Naive thymus-derived CD8-positive, alpha-beta T cell (primary cell): ENCODE results near the gene NRXN2. TPM values are rescaled to one million over a fixed set of nuclear protein-coding genes. Genes with fewer than 3 reads are reported as not detected.
"Not testable (repeated sequence)": the region's sequence is repeated elsewhere in the genome, so short reads cannot be mapped to it uniquely, and the experiment has no call there.

Experiments used
- ATAC-seq, 2 donors: fragments of 150-1000 bp; cut with Tn5 transposase in 1 of 2; sonication (Bioruptor Pico), chemical (Tn5 transposase) in 1 of 2; 1 replicate in 1 of 2; 2 replicates in 1 of 2; pipeline ENCODE4 v1.10.0; 2021; ENCODE audit warnings: mild to moderate bottlenecking in 2 of 2, moderate library complexity in 2 of 2
- POLR2A ChIA-PET: fragments of 350-600 bp; sonication (Branson Sonifier 250); formaldehyde crosslinking; loops from one replicate; lab custom pipeline; 2021; ENCODE audit warnings: antibody characterized with exemption; lab: Charles Lee
- DNase-seq, 10 donors: peaks; one replicate each; pipeline versions ENCODE4 v3.0.0 to v3.0.0-alpha.2; 2020 to 2022
- H3K27ac Mint-ChIP-seq, 10 donors: one replicate each; pipeline ENCODE4 v1.8.0; 2020 to 2022; ENCODE audit warnings: mild to moderate bottlenecking in 10 of 10, mixed read lengths in 10 of 10, moderate library complexity in 4 of 10, inconsistent platforms in 1 of 10
- H3K27me3 Mint-ChIP-seq, 5 donors: one replicate each; pipeline ENCODE4 v1.8.0; 2021 to 2022; ENCODE audit warnings: mixed read lengths in 5 of 5
- H3K36me3 Mint-ChIP-seq, 3 donors: one replicate each; pipeline ENCODE4 v1.8.0; 2020 to 2022; ENCODE audit warnings: mixed read lengths in 3 of 3, mild to moderate bottlenecking in 2 of 3, inconsistent platforms in 1 of 3
- H3K4me1 Mint-ChIP-seq, 4 donors: one replicate each; pipeline ENCODE4 v1.8.0; 2021 to 2022; ENCODE audit warnings: mixed read lengths in 4 of 4
- H3K4me3 Mint-ChIP-seq, 10 donors: one replicate each; pipeline ENCODE4 v1.8.0; 2020 to 2022; ENCODE audit warnings: mild to moderate bottlenecking in 10 of 10, mixed read lengths in 10 of 10, moderate library complexity in 6 of 10, inconsistent platforms in 1 of 10
- H3K9me3 Mint-ChIP-seq, 9 donors: one replicate each; pipeline ENCODE4 v1.8.0; 2020 to 2022; ENCODE audit warnings: mixed read lengths in 9 of 9, mild to moderate bottlenecking in 3 of 9, inconsistent platforms in 1 of 9, moderate library complexity in 1 of 9
- polyA plus RNA-seq, 3 donors: library from polyadenylated mRNA; unstranded; fragments of 300-500 nt; fragmentation: Illumina TruSeq; gene quantifications; one replicate each; pipeline ENCODE4 v1.2.3, GENCODE V29; 2021
- total RNA-seq, 8 experiments: library from RNA in 2 of 8; stranded (reverse) in 2 of 8; gene quantifications; one replicate each; pipeline ENCODE4 v1.2.3 and lab custom pipeline; 2021 to 2026

NRXN2 gene
- total and polyA plus RNA-seq, 5 experiments from 2014 or later: 0.21 TPM; not detected in 4

DNA sequence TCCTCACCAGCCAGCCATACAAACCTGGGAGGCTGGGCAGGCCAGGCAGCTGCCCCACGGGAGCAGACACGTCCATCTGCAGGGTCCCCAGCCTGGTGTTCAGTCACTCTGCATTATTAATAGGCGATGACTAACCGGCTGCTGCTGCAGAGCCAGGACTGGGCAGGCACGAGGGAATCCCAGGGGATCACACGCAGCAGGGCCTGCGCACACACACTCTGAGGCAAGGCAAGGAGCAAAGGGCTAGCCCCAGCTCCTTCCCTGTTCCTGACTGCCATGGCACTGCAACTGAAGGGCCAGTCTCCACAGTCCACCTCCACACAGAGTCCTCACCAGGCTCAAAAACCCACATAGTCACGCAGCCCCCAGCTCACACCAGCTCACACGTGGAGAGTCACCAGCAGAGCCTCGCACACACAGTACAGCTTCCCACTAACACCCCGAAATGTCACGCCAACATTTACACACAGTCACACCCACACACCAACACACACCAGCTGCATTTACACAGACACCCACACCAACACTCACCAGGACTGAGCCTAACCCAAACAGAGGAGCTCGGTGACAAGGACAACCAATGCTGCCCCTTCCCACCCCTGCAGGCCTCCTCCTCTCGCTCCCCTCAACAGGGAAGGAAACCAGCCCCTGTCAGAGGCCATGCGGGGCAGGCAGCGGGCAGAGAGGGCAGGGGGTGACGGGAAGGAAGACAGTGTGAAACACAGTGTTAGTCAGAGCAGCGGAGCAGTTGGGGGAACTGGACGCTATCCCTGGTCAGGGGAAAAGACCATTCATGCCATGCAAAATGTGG is 47.3 kb downstream of the NRXN2 start:
- DNase-seq (no peak), ATAC-seq (no peak)
- POLR2A ChIA-PET: no interaction called here
- Mint-ChIP-seq H3K4me3 (peak overlapping the region in 1 of 10 donors; percentile 30), H3K27me3 (peaks cover 8 to 50% (median 25%) of the 10 kb centered on the region in 5 donors), H3K4me1 (peaks cover 0 to 10% (median 0%) of the 10 kb centered on the region in 4 donors), H3K9me3 (no peaks in the 10 kb centered on the region), H3K36me3 (no peaks in the 10 kb centered on the region), H3K27ac (no peak overlapping the region)

DNA sequence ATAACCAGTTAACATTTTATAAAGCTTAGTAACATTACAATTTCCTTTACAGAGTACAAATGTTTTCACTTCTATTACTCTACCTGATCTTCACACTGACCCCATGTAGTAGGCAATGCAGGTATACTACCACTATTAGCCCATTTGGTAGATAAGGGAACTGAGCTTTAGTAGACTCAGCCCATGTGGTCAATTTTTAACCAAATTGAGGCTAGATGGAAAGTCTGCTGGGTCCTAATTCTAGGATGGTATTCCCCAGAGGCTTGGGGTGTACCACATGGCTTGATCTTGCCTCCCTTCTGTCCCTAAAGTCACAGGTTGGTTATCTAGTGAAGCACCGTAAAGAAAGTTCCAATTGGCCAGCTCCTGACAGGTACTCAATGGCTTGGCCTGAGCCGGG is 48.2 kb downstream of the NRXN2 start:
- H3K27me3 Mint-ChIP-seq: peaks cover 8 to 54% (median 30%) of the 10 kb centered on the region in 5 donors
- DNase-seq: no peak
- no peak overlapping the region for H3K4me3 Mint-ChIP-seq
- no peaks in the 10 kb centered on the region for H3K36me3 Mint-ChIP-seq
- no peaks in the 10 kb centered on the region for H3K9me3 Mint-ChIP-seq
- no peak overlapping the region for H3K27ac Mint-ChIP-seq
- peaks cover 0 to 10% (median 0%) of the 10 kb centered on the region in 4 donors for H3K4me1 Mint-ChIP-seq
- POLR2A ChIA-PET: no interaction called here
- no peak for ATAC-seq

GRCh38 chr11:64673279-64673678 is 49.7 kb downstream of the NRXN2 start:
- Mint-ChIP-seq H3K4me1 (peaks cover 0 to 10% (median 0%) of the 10 kb centered on the region in 4 donors), H3K27me3 (peaks cover 9 to 54% (median 39%) of the 10 kb centered on the region in 5 donors), H3K27ac (no peak overlapping the region), H3K36me3 (no peaks in the 10 kb centered on the region), H3K4me3 (no peak overlapping the region), H3K9me3 (no peaks in the 10 kb centered on the region)
- ATAC-seq: no peak
- DNase-seq: no peak
- POLR2A ChIA-PET: no interaction called here

DNA sequence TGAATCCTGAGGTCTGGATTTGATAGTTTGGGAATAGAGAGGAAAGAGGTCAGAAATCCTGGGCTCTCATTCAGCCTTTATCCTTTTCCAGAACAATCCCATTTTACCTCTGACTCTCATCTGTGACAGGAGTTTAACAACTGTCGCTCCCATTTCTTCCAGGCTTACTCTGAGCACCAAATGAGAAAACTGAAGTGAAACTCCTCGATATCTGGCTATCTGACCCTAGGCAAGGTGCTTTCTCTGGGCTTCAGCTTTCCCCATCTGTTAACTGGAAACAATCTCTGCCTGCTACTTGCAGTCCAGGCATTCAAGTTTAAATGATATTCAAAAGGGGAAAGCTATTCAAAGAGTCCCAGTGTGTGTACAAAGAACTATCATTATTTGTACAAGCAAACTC is 50.1 kb downstream of the NRXN2 start:
- Mint-ChIP-seq H3K27ac (no peak overlapping the region), H3K4me3 (no peak overlapping the region), H3K27me3 (peaks cover 10 to 53% (median 41%) of the 10 kb centered on the region in 5 donors), H3K4me1 (peaks cover 0 to 10% (median 0%) of the 10 kb centered on the region in 4 donors), H3K36me3 (no peaks in the 10 kb centered on the region), H3K9me3 (no peaks in the 10 kb centered on the region)
- no peak for DNase-seq
- POLR2A ChIA-PET: no interaction called here
- no peak for ATAC-seq

GRCh38 chr11:64670975-64671374 is 52.0 kb downstream of the NRXN2 start:
- Mint-ChIP-seq H3K27me3 (peaks cover 5 to 35% (median 33%) of the 10 kb centered on the region in 5 donors), H3K4me3 (no peak overlapping the region), H3K36me3 (no peaks in the 10 kb centered on the region), H3K4me1 (peaks cover 0 to 10% (median 0%) of the 10 kb centered on the region in 4 donors), H3K9me3 (no peaks in the 10 kb centered on the region), H3K27ac (no peak overlapping the region)
- no peak for ATAC-seq
- DNase-seq: no peak
- POLR2A ChIA-PET: no interaction called here

GRCh38 chr11:64667154-64667745 is 55.7 kb downstream of the NRXN2 start:
- H3K4me1 Mint-ChIP-seq: peaks cover 0 to 3% (median 0%) of the 10 kb centered on the region in 4 donors
- no peak overlapping the region for H3K27ac Mint-ChIP-seq
- H3K9me3 Mint-ChIP-seq: no peaks in the 10 kb centered on the region
- H3K4me3 Mint-ChIP-seq: no peak overlapping the region
- DNase-seq: no peak
- H3K36me3 Mint-ChIP-seq: no peaks in the 10 kb centered on the region
- POLR2A ChIA-PET: no interaction called here
- no peak for ATAC-seq
- H3K27me3 Mint-ChIP-seq: peaks cover 2 to 22% (median 19%) of the 10 kb centered on the region in 5 donors

DNA sequence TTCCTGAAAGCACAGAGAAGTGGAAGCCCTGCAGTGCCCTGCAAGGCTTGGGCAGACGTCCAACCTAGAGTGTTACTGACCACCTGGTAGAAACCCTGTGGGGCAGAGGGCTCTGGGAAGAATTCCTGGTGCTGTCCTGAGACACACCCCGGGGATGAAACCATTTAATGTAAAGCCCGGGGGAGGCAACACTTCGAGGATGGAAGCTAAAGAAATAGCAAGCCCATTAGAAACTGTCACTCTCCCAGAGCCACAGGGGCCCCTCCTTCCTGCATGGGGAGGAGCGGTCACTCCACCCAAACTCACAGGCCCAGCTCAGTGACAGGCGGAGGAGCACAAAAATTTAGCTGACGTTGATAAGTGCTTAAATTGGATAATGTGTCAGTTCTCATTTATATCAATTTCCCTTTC is 57.6 kb downstream of the NRXN2 start:
- H3K4me3 Mint-ChIP-seq: no peak overlapping the region
- DNase-seq (no peak), ATAC-seq (no peak)
- H3K27ac Mint-ChIP-seq: peak overlapping the region in 1 of 10 donors; percentile 3
- H3K27me3 Mint-ChIP-seq: peaks cover under 1 to 16% (median 3%) of the 10 kb centered on the region in 5 donors
- H3K36me3 Mint-ChIP-seq: no peaks in the 10 kb centered on the region
- peaks cover 0 to 3% (median 0%) of the 10 kb centered on the region in 4 donors for H3K4me1 Mint-ChIP-seq
- no peaks in the 10 kb centered on the region for H3K9me3 Mint-ChIP-seq
- POLR2A ChIA-PET: no interaction called here

DNA sequence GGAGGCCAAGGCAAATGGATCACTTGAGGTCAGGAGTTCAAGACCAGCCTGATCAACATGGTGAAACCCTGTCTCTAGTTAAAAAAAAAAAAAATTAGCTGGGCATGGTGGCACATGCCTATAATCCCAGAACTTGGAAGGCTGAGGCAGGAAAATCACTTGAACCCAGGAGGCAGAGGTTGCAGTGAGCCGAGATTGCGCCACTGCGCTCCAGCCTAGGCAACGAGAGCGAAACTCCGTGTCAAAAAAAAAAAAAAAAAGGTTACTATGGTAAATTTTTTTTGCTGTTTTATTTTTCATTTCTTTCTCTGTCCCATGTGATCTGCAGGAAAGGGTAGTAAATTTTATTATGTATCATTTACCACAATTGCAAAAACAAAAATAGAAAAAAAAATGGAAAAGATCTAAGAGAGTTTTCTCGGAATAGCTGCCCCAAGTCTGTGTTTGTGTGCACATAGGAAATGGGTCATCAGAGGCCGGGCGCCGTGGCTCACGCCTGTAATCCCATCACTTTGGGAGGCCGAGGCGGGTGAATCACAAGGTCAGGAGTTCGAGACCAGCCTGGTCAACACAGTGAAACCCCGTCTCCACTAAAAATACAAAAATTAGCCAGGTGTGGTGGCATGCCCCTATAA is 58.6 kb downstream of the NRXN2 start:
- H3K4me3 Mint-ChIP-seq, ATAC-seq, POLR2A ChIA-PET, H3K27me3 Mint-ChIP-seq, H3K27ac Mint-ChIP-seq, H3K36me3 Mint-ChIP-seq, H3K9me3 Mint-ChIP-seq, DNase-seq, H3K4me1 Mint-ChIP-seq: not testable (repeated sequence)

GRCh38 chr11:64663656-64664055 is 59.3 kb downstream of the NRXN2 start:
- ATAC-seq (no peak), DNase-seq (no peak)
- peaks cover 0 to 3% (median 0%) of the 10 kb centered on the region in 4 donors for H3K4me1 Mint-ChIP-seq
- peaks cover 0 to 6% (median 2%) of the 10 kb centered on the region in 5 donors for H3K27me3 Mint-ChIP-seq
- H3K9me3 Mint-ChIP-seq: no peaks in the 10 kb centered on the region
- no peak overlapping the region for H3K27ac Mint-ChIP-seq
- no peaks in the 10 kb centered on the region for H3K36me3 Mint-ChIP-seq
- no peak overlapping the region for H3K4me3 Mint-ChIP-seq
- POLR2A ChIA-PET: no interaction called here

DNA sequence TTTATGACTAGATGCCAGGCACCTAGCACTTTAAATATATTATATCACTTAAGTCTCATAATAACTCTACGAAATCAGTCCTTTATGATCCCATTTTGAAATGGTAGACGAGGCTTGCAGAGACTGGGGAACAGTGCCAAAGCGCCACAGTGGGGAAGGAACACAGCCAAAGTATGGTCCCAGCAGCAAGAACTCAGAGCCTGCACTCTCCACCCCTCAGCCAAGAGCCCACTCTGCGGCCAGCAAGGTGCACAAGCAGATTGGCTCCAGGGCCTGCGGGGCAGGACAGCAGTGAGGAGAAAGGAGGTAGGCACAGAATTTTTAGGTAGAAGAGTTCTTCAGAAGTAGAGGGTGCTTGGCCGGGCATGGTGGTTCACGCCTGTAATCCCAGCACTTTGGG is 61.4 kb downstream of the NRXN2 start:
- Mint-ChIP-seq H3K27ac (peak overlapping the region in 1 of 10 donors; percentile 56), H3K4me1 (peaks cover 0 to 5% (median 0%) of the 10 kb centered on the region in 4 donors), H3K36me3 (no peaks in the 10 kb centered on the region), H3K27me3 (no peaks in the 10 kb centered on the region), H3K9me3 (no peaks in the 10 kb centered on the region), H3K4me3 (no peak overlapping the region)
- no peak for ATAC-seq
- no peak for DNase-seq
- POLR2A ChIA-PET: no interaction called here

DNA sequence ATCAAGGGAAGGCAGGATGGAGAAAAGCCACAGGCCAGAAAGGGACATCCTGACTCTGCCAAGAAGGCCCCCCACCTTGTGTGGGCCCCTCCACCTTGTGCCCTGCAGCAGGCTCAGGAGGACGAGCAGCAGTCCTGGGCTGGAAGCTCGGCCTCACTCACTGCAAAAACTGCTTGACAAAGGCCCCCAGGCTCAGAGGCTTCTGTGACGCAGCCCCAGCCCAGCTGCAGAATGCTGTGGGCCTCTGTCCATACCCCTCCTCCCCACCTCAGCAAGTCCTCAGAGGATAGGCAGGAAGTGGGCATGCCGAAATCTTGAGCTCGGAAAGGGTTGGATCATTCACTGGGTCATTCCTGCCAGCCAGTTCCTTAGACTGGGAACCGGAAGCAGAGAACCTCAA is 61.9 kb downstream of the NRXN2 start:
- Mint-ChIP-seq H3K27ac (no peak overlapping the region), H3K4me3 (no peak overlapping the region), H3K36me3 (no peaks in the 10 kb centered on the region), H3K4me1 (peaks cover 0 to 5% (median 0%) of the 10 kb centered on the region in 4 donors), H3K27me3 (no peaks in the 10 kb centered on the region), H3K9me3 (no peaks in the 10 kb centered on the region)
- POLR2A ChIA-PET: no interaction called here
- ATAC-seq (no peak), DNase-seq (no peak)

DNA sequence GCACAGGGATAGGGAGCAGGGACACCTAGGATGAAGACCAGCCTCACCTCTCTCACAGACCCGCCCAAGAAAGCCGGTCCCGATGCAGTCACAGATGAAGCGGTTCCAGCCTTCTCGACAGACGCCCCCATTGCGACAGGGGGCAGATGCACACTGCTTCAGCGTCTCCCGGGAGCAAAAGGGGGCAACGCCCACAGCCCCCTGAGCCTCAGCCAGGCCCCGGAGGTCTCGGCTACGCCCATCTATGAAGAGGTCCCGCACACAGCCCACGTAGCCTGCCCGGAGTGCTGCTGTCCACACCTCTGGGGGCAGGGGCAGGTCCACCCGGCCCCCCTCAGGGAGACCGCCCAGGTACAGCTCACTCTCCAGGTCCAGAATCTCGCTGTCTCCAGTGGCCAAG is 62.3 kb downstream of the NRXN2 start:
- H3K27me3 Mint-ChIP-seq: no peaks in the 10 kb centered on the region
- H3K4me1 Mint-ChIP-seq: peaks cover 0 to 5% (median under 1%) of the 10 kb centered on the region in 4 donors
- no peaks in the 10 kb centered on the region for H3K9me3 Mint-ChIP-seq
- ATAC-seq (no peak), DNase-seq (no peak)
- no peaks in the 10 kb centered on the region for H3K36me3 Mint-ChIP-seq
- no peak overlapping the region for H3K4me3 Mint-ChIP-seq
- no peak overlapping the region for H3K27ac Mint-ChIP-seq
- POLR2A ChIA-PET: no interaction called here

GRCh38 chr11:64660205-64660604 is 62.8 kb downstream of the NRXN2 start:
- H3K27ac Mint-ChIP-seq: no peak overlapping the region

More at GRCh38 chr11:64660205-64660604, 62.8 kb downstream of the NRXN2 start:
- Mint-ChIP-seq H3K4me1 (peaks cover 0 to 6% (median 2%) of the 10 kb centered on the region in 4 donors), H3K4me3 (no peak overlapping the region), H3K27me3 (no peaks in the 10 kb centered on the region), H3K9me3 (no peaks in the 10 kb centered on the region), H3K36me3 (no peaks in the 10 kb centered on the region)
- POLR2A ChIA-PET: no interaction called here
- ATAC-seq: no peak
- no peak for DNase-seq
